ENCODE data around the gene CDR2. TPM values are rescaled to one million over a fixed set of nuclear protein-coding genes. Genes with fewer than 3 reads are reported as not detected.

Gene CDR2
- total and polyA plus RNA-seq, 2 of the 13 experiments (the other 11 are each of a cell fraction or from before 2014, with no cell fraction given): 59.0 to 78.9 TPM

DNA sequence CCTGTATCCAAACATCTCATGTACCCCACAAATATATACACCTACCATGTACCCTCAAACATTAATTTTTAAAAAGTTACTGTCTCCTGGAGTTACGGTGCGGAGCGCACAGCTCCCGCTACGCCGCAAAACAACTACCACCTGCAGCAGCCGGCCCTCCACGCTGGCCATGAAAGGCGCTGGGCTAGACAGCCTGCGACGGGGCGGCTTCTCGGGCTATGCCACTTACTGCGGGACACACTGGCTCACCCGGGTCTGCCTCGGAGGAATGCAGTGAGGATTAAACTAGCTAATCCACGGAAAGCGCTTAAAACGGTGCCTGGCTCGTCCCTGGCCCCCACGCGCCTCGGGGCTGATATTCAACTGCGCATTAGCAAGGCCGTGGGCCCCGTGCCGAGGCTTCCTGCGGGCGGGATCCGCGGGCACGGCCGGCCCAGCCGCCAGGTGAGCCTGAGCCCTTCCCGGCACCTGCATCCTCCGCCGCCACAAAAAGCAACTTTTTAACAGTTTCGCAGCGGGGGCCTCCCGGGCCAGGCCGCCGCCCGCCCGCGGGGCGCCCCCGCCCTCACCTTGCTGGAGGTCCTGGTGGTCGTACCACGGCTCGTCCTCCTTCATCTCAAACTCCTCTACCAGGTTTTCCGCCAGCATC is 633 bp downstream of the CDR2 start (continued):
- TF ChIP-seq AFF4 (CRISPR knock-in tag; IDR thresholded peaks at IDR 0.05): no peak
- no peak for TF ChIP-seq ZNF703 (CRISPR knock-in tag; IDR thresholded peaks at IDR 0.05; ENCODE audit: borderline replicate concordance)
- no peak for TF ChIP-seq ZNF382 (CRISPR knock-in tag; IDR thresholded peaks at IDR 0.05; ENCODE audit: borderline replicate concordance)
- TF ChIP-seq ATF7 (IDR thresholded peaks at IDR 0.05): no peak
- TF ChIP-seq ATF7 (CRISPR knock-in tag; IDR thresholded peaks at IDR 0.05): no peak
- TF ChIP-seq SNAPC5 (CRISPR knock-in tag; IDR thresholded peaks at IDR 0.05; ENCODE audit: borderline replicate concordance): no peak; the same call in 1 of the 2 replicates
- TF ChIP-seq, protein P1, sequence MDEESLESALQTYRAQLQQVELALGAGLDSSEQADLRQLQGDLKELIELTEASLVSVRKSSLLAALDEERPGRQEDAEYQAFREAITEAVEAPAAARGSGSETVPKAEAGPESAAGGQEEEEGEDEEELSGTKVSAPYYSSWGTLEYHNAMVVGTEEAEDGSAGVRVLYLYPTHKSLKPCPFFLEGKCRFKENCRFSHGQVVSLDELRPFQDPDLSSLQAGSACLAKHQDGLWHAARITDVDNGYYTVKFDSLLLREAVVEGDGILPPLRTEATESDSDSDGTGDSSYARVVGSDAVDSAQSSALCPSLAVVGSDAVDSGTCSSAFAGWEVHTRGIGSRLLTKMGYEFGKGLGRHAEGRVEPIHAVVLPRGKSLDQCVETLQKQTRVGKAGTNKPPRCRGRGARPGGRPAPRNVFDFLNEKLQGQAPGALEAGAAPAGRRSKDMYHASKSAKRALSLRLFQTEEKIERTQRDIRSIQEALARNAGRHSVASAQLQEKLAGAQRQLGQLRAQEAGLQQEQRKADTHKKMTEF (CRISPR knock-in tag; IDR thresholded peaks at IDR 0.05): no peak; the same call in 1 of the 2 replicates
- peak; percentile 56; the same call in 1 of the 3 replicates for TF ChIP-seq MXI1 (IDR thresholded peaks at IDR 0.05; ENCODE audit: borderline replicate concordance, low read depth, low read length)
- 0 out of 2 replicates have a peak, but pooled peaks have one; percentile 15 for TF ChIP-seq ZNF607 (CRISPR knock-in tag; IDR thresholded peaks at IDR 0.05; ENCODE audit: borderline replicate concordance)
- TF ChIP-seq SETDB1 (CRISPR knock-in tag; IDR thresholded peaks at IDR 0.05; ENCODE audit: borderline replicate concordance): no peak; the same call in 1 of the 2 replicates
- no peak for TF ChIP-seq RBM22 (optimal IDR thresholded peaks at IDR 0.05; ENCODE audit: low read length)
- peak; percentile 25; the same call in 1 of the 2 replicates for TF ChIP-seq ZBTB7B (CRISPR knock-in tag; IDR thresholded peaks at IDR 0.05)
- peak; percentile 30; the same call in 1 of the 2 replicates for TF ChIP-seq HNF4A (CRISPR knock-in tag; IDR thresholded peaks at IDR 0.05)
- TF ChIP-seq, protein P2, sequence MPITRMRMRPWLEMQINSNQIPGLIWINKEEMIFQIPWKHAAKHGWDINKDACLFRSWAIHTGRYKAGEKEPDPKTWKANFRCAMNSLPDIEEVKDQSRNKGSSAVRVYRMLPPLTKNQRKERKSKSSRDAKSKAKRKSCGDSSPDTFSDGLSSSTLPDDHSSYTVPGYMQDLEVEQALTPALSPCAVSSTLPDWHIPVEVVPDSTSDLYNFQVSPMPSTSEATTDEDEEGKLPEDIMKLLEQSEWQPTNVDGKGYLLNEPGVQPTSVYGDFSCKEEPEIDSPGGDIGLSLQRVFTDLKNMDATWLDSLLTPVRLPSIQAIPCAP (CRISPR knock-in tag; IDR thresholded peaks at IDR 0.05; ENCODE audit: low read depth): no peak; the same call in 1 of the 2 replicates
- TF ChIP-seq ZSCAN21 (CRISPR knock-in tag; IDR thresholded peaks at IDR 0.05; ENCODE audit: borderline replicate concordance): no peak; the same call in none of the 2 replicates
- TF ChIP-seq, protein P3, sequence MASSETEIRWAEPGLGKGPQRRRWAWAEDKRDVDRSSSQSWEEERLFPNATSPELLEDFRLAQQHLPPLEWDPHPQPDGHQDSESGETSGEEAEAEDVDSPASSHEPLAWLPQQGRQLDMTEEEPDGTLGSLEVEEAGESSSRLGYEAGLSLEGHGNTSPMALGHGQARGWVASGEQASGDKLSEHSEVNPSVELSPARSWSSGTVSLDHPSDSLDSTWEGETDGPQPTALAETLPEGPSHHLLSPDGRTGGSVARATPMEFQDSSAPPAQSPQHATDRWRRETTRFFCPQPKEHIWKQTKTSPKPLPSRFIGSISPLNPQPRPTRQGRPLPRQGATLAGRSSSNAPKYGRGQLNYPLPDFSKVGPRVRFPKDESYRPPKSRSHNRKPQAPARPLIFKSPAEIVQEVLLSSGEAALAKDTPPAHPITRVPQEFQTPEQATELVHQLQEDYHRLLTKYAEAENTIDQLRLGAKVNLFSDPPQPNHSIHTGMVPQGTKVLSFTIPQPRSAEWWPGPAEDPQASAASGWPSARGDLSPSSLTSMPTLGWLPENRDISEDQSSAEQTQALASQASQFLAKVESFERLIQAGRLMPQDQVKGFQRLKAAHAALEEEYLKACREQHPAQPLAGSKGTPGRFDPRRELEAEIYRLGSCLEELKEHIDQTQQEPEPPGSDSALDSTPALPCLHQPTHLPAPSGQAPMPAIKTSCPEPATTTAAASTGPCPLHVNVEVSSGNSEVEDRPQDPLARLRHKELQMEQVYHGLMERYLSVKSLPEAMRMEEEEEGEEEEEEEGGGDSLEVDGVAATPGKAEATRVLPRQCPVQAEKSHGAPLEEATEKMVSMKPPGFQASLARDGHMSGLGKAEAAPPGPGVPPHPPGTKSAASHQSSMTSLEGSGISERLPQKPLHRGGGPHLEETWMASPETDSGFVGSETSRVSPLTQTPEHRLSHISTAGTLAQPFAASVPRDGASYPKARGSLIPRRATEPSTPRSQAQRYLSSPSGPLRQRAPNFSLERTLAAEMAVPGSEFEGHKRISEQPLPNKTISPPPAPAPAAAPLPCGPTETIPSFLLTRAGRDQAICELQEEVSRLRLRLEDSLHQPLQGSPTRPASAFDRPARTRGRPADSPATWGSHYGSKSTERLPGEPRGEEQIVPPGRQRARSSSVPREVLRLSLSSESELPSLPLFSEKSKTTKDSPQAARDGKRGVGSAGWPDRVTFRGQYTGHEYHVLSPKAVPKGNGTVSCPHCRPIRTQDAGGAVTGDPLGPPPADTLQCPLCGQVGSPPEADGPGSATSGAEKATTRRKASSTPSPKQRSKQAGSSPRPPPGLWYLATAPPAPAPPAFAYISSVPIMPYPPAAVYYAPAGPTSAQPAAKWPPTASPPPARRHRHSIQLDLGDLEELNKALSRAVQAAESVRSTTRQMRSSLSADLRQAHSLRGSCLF (CRISPR knock-in tag; IDR thresholded peaks at IDR 0.05; ENCODE audit: borderline replicate concordance): peak; percentile 83; the same call in 1 of the 2 replicates
- peak; percentile 83; the same call in 1 of the 2 replicates for TF ChIP-seq AKAP8 (CRISPR knock-in tag; IDR thresholded peaks at IDR 0.05)

Data from HepG2 (cell line).